Purkinje cell (primary cell): ENCODE measurements around the gene ANKRD10. TPM values are rescaled to one million over a fixed set of nuclear protein-coding genes. Genes with fewer than 3 reads are reported as not detected.

Source experiments
- polyA plus RNA-seq: library from polyadenylated mRNA; unstranded; fragments of >200 nt; fragmentation: Nextera tagmentation; gene quantifications from 2 replicates; pipeline ENCODE4 v1.2.1, GENCODE V29; 2014

ANKRD10 gene
- polyA plus RNA-seq: 49.4 and 49.8 TPM in 2 replicates

GRCh38 chr13:110915057-110915873 lies at the start of gene ANKRD10:
TSS of gene ANKRD10 (minus strand) at chr13:110915069. CDS start at chr13:110914934, 135 bp downstream.

Other genes with a start within 250 kb of the ANKRD10 start
- 5.6 and 8.3 TPM in 2 replicates for gene CARS2, start 209.0 kb downstream of the ANKRD10 start, polyA plus RNA-seq
- 2.4 and 5.5 TPM in 2 replicates for gene ING1, start 201.4 kb downstream of the ANKRD10 start, polyA plus RNA-seq
- gene ARHGEF7, start 200.2 kb upstream of the ANKRD10 start, polyA plus RNA-seq: 17.4 and 22.2 TPM in 2 replicates